ENCODE measurements around the gene DLGAP1. TPM values are rescaled to one million over a fixed set of nuclear protein-coding genes. Genes with fewer than 3 reads are reported as not detected.
"Not testable (repeated sequence)": the region's sequence is repeated elsewhere in the genome, so short reads cannot be mapped to it uniquely, and the experiment has no call there.

Gene DLGAP1
- total and polyA plus RNA-seq, 4 donors: 16.5 to 30.7 (median 29.7) TPM

GRCh38 chr18:4068552-4069158 lies 386.5 kb downstream of the DLGAP1 start:
- 30% methylated on average over 4 of the region's 5 CpGs for WGBS (ENCODE audit: insufficient coverage)
- Histone ChIP-seq H3K4me3 (ENCODE audit: low read depth, low read length) (no peak overlapping the region), H3K36me3 (ENCODE audit: control insufficient read depth, insufficient read depth, low read length) (no peaks in the 10 kb centered on the region)

GRCh38 chr18:4063545-4063944 lies 391.6 kb downstream of the DLGAP1 start:
- H3K4me3 ChIP-seq (ENCODE audit: low read depth, low read length): no peak overlapping the region
- no peaks in the 10 kb centered on the region for H3K36me3 ChIP-seq (ENCODE audit: control insufficient read depth, insufficient read depth, low read length)
- no peaks in the 10 kb centered on the region for H3K27me3 ChIP-seq (ENCODE audit: control insufficient read depth, insufficient read depth, low read length)
- no peak overlapping the region for H3K27ac ChIP-seq (ENCODE audit: low read depth, low read length)
- peaks cover 12% of the 10 kb centered on the region for H3K9me3 ChIP-seq (ENCODE audit: control insufficient read depth, insufficient read depth, low read length)
- DNase-seq (ENCODE audit: low read depth in 4 of 6, low spot score in 6 of 6): no peak
- H3K4me1 ChIP-seq (ENCODE audit: control insufficient read depth, insufficient read depth, low read length): no peaks in the 10 kb centered on the region

More at GRCh38 chr18:4068552-4069158, 386.5 kb downstream of the DLGAP1 start:
- peak; percentile 24 to 88 (median 42) for DNase-seq (ENCODE audit: low read depth in 4 of 6, low spot score in 6 of 6)
- no peaks in the 10 kb centered on the region for H3K4me1 ChIP-seq (ENCODE audit: control insufficient read depth, insufficient read depth, low read length)
- no peaks in the 10 kb centered on the region for H3K27me3 ChIP-seq (ENCODE audit: control insufficient read depth, insufficient read depth, low read length)
- no peak overlapping the region for H3K27ac ChIP-seq (ENCODE audit: low read depth, low read length)
- H3K9me3 ChIP-seq (ENCODE audit: control insufficient read depth, insufficient read depth, low read length): no peaks in the 10 kb centered on the region

GRCh38 chr18:4060427-4061281 lies 394.5 kb downstream of the DLGAP1 start:
- H3K4me1 ChIP-seq (ENCODE audit: control insufficient read depth, insufficient read depth, low read length): no peaks in the 10 kb centered on the region
- H3K9me3 ChIP-seq (ENCODE audit: control insufficient read depth, insufficient read depth, low read length): peaks cover 12% of the 10 kb centered on the region
- 78% methylated on average over 4 of the region's 5 CpGs for WGBS (ENCODE audit: insufficient coverage)
- no peak for DNase-seq (ENCODE audit: low read depth in 4 of 6, low spot score in 6 of 6)
- H3K4me3 ChIP-seq (ENCODE audit: low read depth, low read length): no peak overlapping the region
- no peaks in the 10 kb centered on the region for H3K27me3 ChIP-seq (ENCODE audit: control insufficient read depth, insufficient read depth, low read length)
- H3K27ac ChIP-seq (ENCODE audit: low read depth, low read length): no peak overlapping the region
- no peaks in the 10 kb centered on the region for H3K36me3 ChIP-seq (ENCODE audit: control insufficient read depth, insufficient read depth, low read length)

GRCh38 chr18:4058179-4058578 lies 396.9 kb downstream of the DLGAP1 start:
- Histone ChIP-seq H3K27me3 (ENCODE audit: control insufficient read depth, insufficient read depth, low read length) (no peaks in the 10 kb centered on the region), H3K4me3 (ENCODE audit: low read depth, low read length) (no peak overlapping the region), H3K36me3 (ENCODE audit: control insufficient read depth, insufficient read depth, low read length) (no peaks in the 10 kb centered on the region), H3K27ac (ENCODE audit: low read depth, low read length) (no peak overlapping the region), H3K4me1 (ENCODE audit: control insufficient read depth, insufficient read depth, low read length) (no peaks in the 10 kb centered on the region), H3K9me3 (ENCODE audit: control insufficient read depth, insufficient read depth, low read length) (peaks cover 15% of the 10 kb centered on the region)
- WGBS (ENCODE audit: insufficient coverage): no CpG with 5 or more reads among the region's 1 CpG
- DNase-seq (ENCODE audit: low read depth in 4 of 6, low spot score in 6 of 6): peak in 2 of 6 donors; percentile 71 to 84

GRCh38 chr18:4040391-4041092 lies 414.6 kb downstream of the DLGAP1 start:
- Histone ChIP-seq H3K4me3 (ENCODE audit: low read depth, low read length) (no peak overlapping the region), H3K27me3 (ENCODE audit: control insufficient read depth, insufficient read depth, low read length) (no peaks in the 10 kb centered on the region), H3K4me1 (ENCODE audit: control insufficient read depth, insufficient read depth, low read length) (no peaks in the 10 kb centered on the region), H3K27ac (ENCODE audit: low read depth, low read length) (no peak overlapping the region), H3K36me3 (ENCODE audit: control insufficient read depth, insufficient read depth, low read length) (no peaks in the 10 kb centered on the region), H3K9me3 (ENCODE audit: control insufficient read depth, insufficient read depth, low read length) (no peaks in the 10 kb centered on the region)
- DNase-seq (ENCODE audit: low read depth in 4 of 6, low spot score in 6 of 6): peak in 1 of 6 donors; percentile 22
- 65% methylated on average over 4 of the region's 7 CpGs for WGBS (ENCODE audit: insufficient coverage)

GRCh38 chr18:4035521-4035920 lies 419.6 kb downstream of the DLGAP1 start:
- Histone ChIP-seq H3K4me1 (ENCODE audit: control insufficient read depth, insufficient read depth, low read length) (no peaks in the 10 kb centered on the region), H3K27me3 (ENCODE audit: control insufficient read depth, insufficient read depth, low read length) (no peaks in the 10 kb centered on the region), H3K27ac (ENCODE audit: low read depth, low read length) (no peak overlapping the region), H3K9me3 (ENCODE audit: control insufficient read depth, insufficient read depth, low read length) (no peaks in the 10 kb centered on the region), H3K4me3 (ENCODE audit: low read depth, low read length) (no peak overlapping the region), H3K36me3 (ENCODE audit: control insufficient read depth, insufficient read depth, low read length) (no peaks in the 10 kb centered on the region)
- WGBS (ENCODE audit: insufficient coverage): 62% methylated on average over 3 of the region's 6 CpGs
- no peak for DNase-seq (ENCODE audit: low read depth in 4 of 6, low spot score in 6 of 6)

DNA sequence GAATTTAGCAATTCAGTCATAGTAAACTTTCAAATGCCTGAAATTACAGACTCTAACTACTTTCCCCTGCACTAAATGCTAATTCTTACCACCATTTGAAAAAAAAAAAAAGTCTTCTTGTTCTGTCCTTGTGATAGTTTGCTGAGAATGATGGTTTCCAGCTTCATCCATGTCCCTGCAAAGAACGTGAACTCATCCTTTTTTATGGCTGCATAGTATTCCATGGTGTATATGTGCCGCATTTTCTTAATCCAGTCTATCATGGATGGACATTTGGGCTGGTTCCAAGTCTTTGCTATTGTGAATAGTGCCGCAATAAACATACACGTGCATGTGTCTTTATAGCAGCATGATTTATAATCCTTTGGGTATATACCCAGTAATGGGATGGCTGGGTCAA lies 420.3 kb downstream of the DLGAP1 start:
- not testable (repeated sequence) for H3K4me3 ChIP-seq (ENCODE audit: low read depth, low read length); H3K36me3 ChIP-seq (ENCODE audit: control insufficient read depth, insufficient read depth, low read length); H3K4me1 ChIP-seq (ENCODE audit: control insufficient read depth, insufficient read depth, low read length); DNase-seq (ENCODE audit: low read depth in 4 of 6, low spot score in 6 of 6); H3K27ac ChIP-seq (ENCODE audit: low read depth, low read length); H3K27me3 ChIP-seq (ENCODE audit: control insufficient read depth, insufficient read depth, low read length); H3K9me3 ChIP-seq (ENCODE audit: control insufficient read depth, insufficient read depth, low read length)
- WGBS (ENCODE audit: insufficient coverage): 80% methylated on average over 1 of the region's 4 CpGs

- Histone ChIP-seq H3K4me1 (ENCODE audit: control insufficient read depth, insufficient read depth, low read length) (no peaks in the 10 kb centered on the region), H3K4me3 (ENCODE audit: low read depth, low read length) (no peak overlapping the region), H3K9me3 (ENCODE audit: control insufficient read depth, insufficient read depth, low read length) (no peaks in the 10 kb centered on the region), H3K36me3 (ENCODE audit: control insufficient read depth, insufficient read depth, low read length) (no peaks in the 10 kb centered on the region), H3K27ac (ENCODE audit: low read depth, low read length) (no peak overlapping the region), H3K27me3 (ENCODE audit: control insufficient read depth, insufficient read depth, low read length) (no peaks in the 10 kb centered on the region)
- DNase-seq (ENCODE audit: low read depth in 4 of 6, low spot score in 6 of 6): no peak
- WGBS (ENCODE audit: insufficient coverage): no CpG with 5 or more reads among the region's 1 CpG
These were observed 428.6 kb downstream of the DLGAP1 start for GRCh38 chr18:4026542-4026941.

DNA sequence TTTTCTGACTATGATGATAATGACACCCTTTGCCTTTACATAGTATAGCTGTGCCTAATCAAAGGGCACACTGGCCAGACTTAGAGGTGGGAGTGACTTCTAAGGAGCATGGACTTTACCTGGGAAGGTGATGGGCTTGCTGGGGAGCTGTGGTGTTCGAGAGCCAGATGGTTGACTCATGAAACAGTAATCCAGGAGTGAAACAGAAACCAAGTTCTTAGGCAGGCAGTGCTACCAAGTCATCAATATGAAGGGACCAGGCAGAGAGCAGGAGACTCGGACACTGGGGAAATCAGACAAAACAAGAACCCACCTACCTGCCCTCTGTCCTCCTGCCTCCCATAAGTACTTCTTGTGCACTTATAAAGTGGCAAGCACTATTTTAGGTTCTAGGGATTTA lies 430.4 kb downstream of the DLGAP1 start:
- WGBS (ENCODE audit: insufficient coverage): 93% methylated on average over 2 of the region's 2 CpGs
- Histone ChIP-seq H3K27ac (ENCODE audit: low read depth, low read length) (no peak overlapping the region), H3K4me3 (ENCODE audit: low read depth, low read length) (no peak overlapping the region), H3K36me3 (ENCODE audit: control insufficient read depth, insufficient read depth, low read length) (no peaks in the 10 kb centered on the region), H3K4me1 (ENCODE audit: control insufficient read depth, insufficient read depth, low read length) (no peaks in the 10 kb centered on the region), H3K9me3 (ENCODE audit: control insufficient read depth, insufficient read depth, low read length) (no peaks in the 10 kb centered on the region), H3K27me3 (ENCODE audit: control insufficient read depth, insufficient read depth, low read length) (no peaks in the 10 kb centered on the region)
- DNase-seq (ENCODE audit: low read depth in 4 of 6, low spot score in 6 of 6): no peak

Measured in spinal cord (tissue), 10 donors.